Epithelial cell of prostate (primary cell): ENCODE measurements around the gene MAD2L1BP.

ENCODE experiments used
- DNase-seq: peaks from one replicate; pipeline ENCODE4 v3.0.0-alpha.2; 2011; ENCODE audit warnings: low read depth, low spot score
- H3K27ac ChIP-seq: fragments of 450-650 bp; 2 replicates; pipeline ENCODE4 v1.5.1; 2017; ENCODE audit warnings: mild to moderate bottlenecking

MAD2L1BP gene

DNA sequence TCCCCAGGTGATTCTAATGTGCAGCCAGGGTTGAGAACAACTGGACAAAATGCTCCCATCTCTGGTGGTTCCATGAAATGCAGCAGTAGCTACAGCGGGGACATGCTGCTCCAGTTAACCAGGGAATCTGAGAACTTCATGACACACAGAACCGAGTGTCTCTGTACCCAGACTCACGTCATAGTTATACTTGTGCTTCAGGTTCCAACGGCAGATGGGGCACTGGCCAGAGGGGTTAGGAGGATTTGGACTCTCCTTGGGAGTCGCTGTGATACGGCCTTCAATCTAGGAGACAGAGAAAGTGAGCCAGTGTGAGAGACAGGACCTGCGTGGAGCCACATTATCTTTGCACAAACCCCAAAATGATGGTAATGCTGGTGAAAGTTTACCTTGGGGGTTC, 42.7 kb downstream of the MAD2L1BP start:
- H3K27ac ChIP-seq = no peak overlapping the region
- DNase-seq = no peak

- no peak overlapping the region for H3K27ac ChIP-seq
- DNase-seq = no peak
Measured at GRCh38 chr6:43679057-43679456, 43.4 kb downstream of the MAD2L1BP start.

DNA sequence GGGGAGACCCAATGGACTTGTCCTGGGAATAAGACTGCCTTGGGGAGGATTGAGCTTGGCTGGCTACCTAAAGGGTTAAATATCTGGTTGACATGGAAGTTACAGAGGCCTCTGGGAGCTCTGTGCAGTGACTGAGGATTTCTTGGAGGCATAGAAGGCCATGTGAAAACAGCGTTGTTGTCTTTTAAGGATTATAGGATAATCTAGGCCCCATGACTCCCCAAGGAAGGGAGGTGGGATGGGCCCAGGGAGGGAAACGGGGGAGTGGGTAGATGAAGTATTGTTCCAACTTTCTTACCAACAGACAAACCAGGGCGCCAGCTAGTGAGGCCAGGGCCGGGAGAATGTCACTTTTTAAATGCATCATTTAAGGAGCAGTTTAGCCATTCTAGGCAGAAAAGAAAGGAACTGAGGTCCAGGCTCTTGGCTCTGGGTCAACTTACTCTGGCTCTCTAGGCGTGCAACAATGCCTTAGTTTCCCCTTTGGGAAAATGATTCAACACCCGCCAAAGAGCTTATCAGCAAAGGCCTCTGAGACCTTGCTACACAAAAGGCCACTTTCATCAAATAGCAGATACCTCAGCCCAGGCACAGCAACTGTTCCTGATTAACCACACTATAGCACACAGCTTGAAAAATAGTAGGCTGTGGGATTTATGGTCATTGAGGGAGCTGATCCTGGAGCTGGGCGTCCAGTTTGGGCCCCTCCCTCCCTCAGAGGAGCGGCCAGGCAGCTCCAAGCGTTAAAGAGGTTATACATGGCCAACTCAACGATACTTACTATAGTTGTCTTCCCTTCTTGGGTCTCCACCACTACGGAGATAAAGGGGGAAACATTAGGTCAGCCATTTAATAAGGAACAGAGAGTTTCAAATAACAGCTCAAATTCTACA, 44.9 kb downstream of the MAD2L1BP start:
- DNase-seq = no peak
- no peak overlapping the region for H3K27ac ChIP-seq

- no peak overlapping the region for H3K27ac ChIP-seq
- DNase-seq = no peak
Measured at GRCh38 chr6:43681303-43681702, 45.7 kb downstream of the MAD2L1BP start.

- no peak overlapping the region for H3K27ac ChIP-seq
- no peak for DNase-seq
Measured at GRCh38 chr6:43682724-43683429, 47.2 kb downstream of the MAD2L1BP start.

DNA sequence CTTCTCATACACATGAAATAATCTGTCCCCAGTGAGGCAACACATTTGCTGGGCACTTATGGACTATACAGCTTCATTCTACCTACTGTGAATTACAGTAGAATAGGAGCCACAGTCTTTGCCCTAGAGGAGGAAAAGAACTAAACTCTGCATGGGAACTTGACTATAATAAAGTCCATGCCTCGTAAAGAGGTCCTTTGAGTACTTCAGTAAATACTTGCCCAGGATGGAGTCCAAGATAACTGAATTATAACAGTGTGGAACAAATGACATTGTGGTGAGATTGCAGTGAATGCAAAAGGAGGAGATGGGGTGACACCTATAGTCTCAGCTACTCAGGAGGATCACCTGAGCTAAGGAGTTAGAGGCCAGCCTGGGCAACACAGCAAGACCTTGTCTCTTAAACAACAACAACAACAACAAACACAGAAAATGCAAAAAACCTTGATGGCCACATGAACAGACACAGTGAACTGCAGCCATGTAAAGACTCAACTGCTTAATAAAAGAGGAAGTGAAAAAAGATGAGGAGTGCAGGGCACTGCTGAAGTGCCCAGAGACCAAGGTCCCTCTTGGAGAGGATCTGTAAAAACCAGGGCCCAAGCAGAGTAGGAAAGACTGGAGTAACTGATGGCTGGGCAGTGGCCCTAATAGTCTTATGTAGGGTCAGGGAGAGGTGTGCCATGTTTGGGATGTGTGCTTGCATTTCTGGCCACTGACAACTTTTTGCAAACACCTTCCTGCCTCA, 48.2 kb downstream of the MAD2L1BP start:
- no peak for DNase-seq
- H3K27ac ChIP-seq = no peak overlapping the region

GRCh38 chr6:43687079-43687436, 51.4 kb downstream of the MAD2L1BP start:
- peak overlapping the region; percentile 76 for H3K27ac ChIP-seq
- no peak for DNase-seq

- DNase-seq = no peak
- peak within 1 kb of the TSS; percentile 76 for H3K27ac ChIP-seq
Measured at GRCh38 chr6:43687437-43688347, 52.1 kb downstream of the MAD2L1BP start, which contains the start of gene MRPS18A. TSS of gene MRPS18A (minus strand) at chr6:43687791. CDS start at chr6:43687779, 12 bp downstream.

DNA sequence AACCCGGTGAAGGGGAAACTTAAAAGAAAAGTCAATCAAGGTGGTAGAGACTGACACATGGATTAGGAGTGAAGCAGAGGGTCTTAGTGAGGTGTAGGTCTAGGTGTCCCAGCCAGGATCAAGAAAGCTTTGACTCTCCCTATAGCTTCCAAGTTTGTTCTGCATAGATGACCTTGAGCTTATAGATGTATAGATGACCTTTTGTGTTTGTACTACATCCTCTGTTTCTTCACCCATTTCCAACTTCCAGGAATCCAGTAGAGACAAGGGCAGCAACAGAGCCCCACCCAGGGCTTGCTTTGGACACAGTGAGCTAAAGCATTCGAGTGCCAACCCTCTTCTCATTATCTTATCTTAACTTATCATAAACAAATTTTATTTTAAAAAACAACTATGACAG, 53.8 kb downstream of the MAD2L1BP start:
- no peak overlapping the region for H3K27ac ChIP-seq
- no peak for DNase-seq
